Activated CD8-positive, alpha-beta T cell treated with anti-CD3 and anti-CD28 coated beads, Interleukin-2, amount 10 ng/mL, durations not matched to agents 7 days and 5 days (primary cell): ENCODE measurements around the gene EFEMP2. TPM values are rescaled to one million over a fixed set of nuclear protein-coding genes. Genes with fewer than 3 reads are reported as not detected.

Source experiments
- ATAC-seq: fragments of 150-1000 bp; cut with Tn5 transposase; one replicate; pipeline ENCODE4 v1.10.0; 2021; ENCODE audit warnings: moderate library complexity
- CTCF ChIA-PET: fragments of 350-600 bp; sonication (Branson Sonifier 250); formaldehyde crosslinking; loops from one replicate; lab custom pipeline; 2021; ENCODE audit warnings: antibody characterized with exemption; lab: Charles Lee
- POLR2A ChIA-PET: fragments of 350-600 bp; sonication (Branson Sonifier 250); formaldehyde crosslinking; loops from one replicate; lab custom pipeline; 2021; ENCODE audit warnings: antibody characterized with exemption; lab: Charles Lee
- DNase-seq: peaks from one replicate; pipeline ENCODE4 v3.0.0-alpha.2; 2020
- H3K27ac Mint-ChIP-seq: one replicate; pipeline ENCODE4 v1.8.0; 2021; ENCODE audit warnings: mild to moderate bottlenecking, mixed read lengths
- H3K27me3 Mint-ChIP-seq: one replicate; pipeline ENCODE4 v1.8.0; 2021; ENCODE audit warnings: low read depth, mixed read lengths
- H3K36me3 Mint-ChIP-seq: one replicate; pipeline ENCODE4 v1.8.0; 2021; ENCODE audit warnings: low read depth, mixed read lengths
- H3K4me1 Mint-ChIP-seq: one replicate; pipeline ENCODE4 v1.8.0; 2021; ENCODE audit warnings: low read depth, mixed read lengths
- H3K4me3 Mint-ChIP-seq: one replicate; pipeline ENCODE4 v1.8.0; 2021; ENCODE audit warnings: mild to moderate bottlenecking, mixed read lengths
- H3K9me3 Mint-ChIP-seq: one replicate; pipeline ENCODE4 v1.8.0; 2022; ENCODE audit warnings: mixed read lengths; ENCODE audit not compliant: insufficient read depth
- total RNA-seq, 2 experiments: library from RNA; stranded (reverse); gene quantifications; one replicate each; pipeline ENCODE4 v1.2.3, GENCODE V29; 2021

EFEMP2 gene
- total RNA-seq, 2 experiments from 2014 or later = 4.8 to 5.0 TPM

- Mint-ChIP-seq H3K9me3 (no peaks in the 10 kb centered on the region), H3K27me3 (no peaks in the 10 kb centered on the region), H3K27ac (peak overlapping the region; percentile 77), H3K4me1 (peaks cover 85% of the 10 kb centered on the region), H3K4me3 (peak overlapping the region; percentile 42), H3K36me3 (peaks cover 56% of the 10 kb centered on the region)
- DNase-seq (peak; percentile 88), ATAC-seq (peak; percentile 50)
- POLR2A ChIA-PET = interaction anchor here (0.7 to 19.3 kb wide), 11 partner anchors 9 to 173 kb away, joined by 3 to 305 read pairs (median 6); partner anchors contain the start of genes BANF1, CFL1, EIF1AD and KAT5
- CTCF ChIA-PET = interaction anchor here (0.6 to 19.5 kb wide), 49 partner anchors 9 to 383 kb away, joined by 3 to 584 read pairs (median 6); partner anchors contain the start of genes AP5B1, C11orf68, CFL1 and EFEMP2
Measured at GRCh38 chr11:65884716-65885092, 12.1 kb upstream of the EFEMP2 start.

GRCh38 chr11:65883786-65884715 lies 11.5 kb upstream of the EFEMP2 start:
- H3K9me3 Mint-ChIP-seq = no peaks in the 10 kb centered on the region
- ChIA-PET CTCF (interaction anchor here (0.6 to 19.5 kb wide), 47 partner anchors 8 to 384 kb away, joined by 3 to 584 read pairs (median 7); partner anchors contain the start of genes AP5B1, C11orf68, CFL1 and EFEMP2), POLR2A (interaction anchor here (0.7 to 19.3 kb wide), 9 partner anchors 10 to 172 kb away, joined by 3 to 305 read pairs (median 6); partner anchors contain the start of genes BANF1, CFL1, EIF1AD and KAT5)
- DNase-seq = no peak
- H3K4me3 Mint-ChIP-seq = peak overlapping the region; percentile 42
- H3K27me3 Mint-ChIP-seq = no peaks in the 10 kb centered on the region
- H3K27ac Mint-ChIP-seq = peak overlapping the region; percentile 77
- peaks cover 59% of the 10 kb centered on the region for H3K36me3 Mint-ChIP-seq
- ATAC-seq = no peak
- H3K4me1 Mint-ChIP-seq = peaks cover 85% of the 10 kb centered on the region

- peak overlapping the region; percentile 18 for H3K4me3 Mint-ChIP-seq
- CTCF ChIA-PET = interaction anchor here (1.4 to 19.5 kb wide), 17 partner anchors 11 to 245 kb away, joined by 4 to 584 read pairs (median 15); partner anchors contain the start of genes AP5B1, CFL1, EFEMP2 and FOSL1
- H3K27ac Mint-ChIP-seq = peak overlapping the region; percentile 93
Measured at GRCh38 chr11:65883058-65883761, 10.6 kb upstream of the EFEMP2 start.

GRCh38 chr11:65882120-65883057 lies 9.8 kb upstream of the EFEMP2 start:
- H3K9me3 Mint-ChIP-seq = no peaks in the 10 kb centered on the region
- peak overlapping the region; percentile 93 for H3K27ac Mint-ChIP-seq

More at GRCh38 chr11:65883058-65883761, 10.6 kb upstream of the EFEMP2 start:
- Mint-ChIP-seq H3K36me3 (peaks cover 58% of the 10 kb centered on the region), H3K4me1 (peaks cover 87% of the 10 kb centered on the region), H3K9me3 (no peaks in the 10 kb centered on the region), H3K27me3 (no peaks in the 10 kb centered on the region)
- ATAC-seq (no peak), DNase-seq (no peak)
- POLR2A ChIA-PET = interaction anchor here (1.5 to 19.3 kb wide), 2 partner anchors 29 to 105 kb away, joined by 6 to 305 read pairs; partner anchors contain the start of genes CFL1 and MUS81

DNA sequence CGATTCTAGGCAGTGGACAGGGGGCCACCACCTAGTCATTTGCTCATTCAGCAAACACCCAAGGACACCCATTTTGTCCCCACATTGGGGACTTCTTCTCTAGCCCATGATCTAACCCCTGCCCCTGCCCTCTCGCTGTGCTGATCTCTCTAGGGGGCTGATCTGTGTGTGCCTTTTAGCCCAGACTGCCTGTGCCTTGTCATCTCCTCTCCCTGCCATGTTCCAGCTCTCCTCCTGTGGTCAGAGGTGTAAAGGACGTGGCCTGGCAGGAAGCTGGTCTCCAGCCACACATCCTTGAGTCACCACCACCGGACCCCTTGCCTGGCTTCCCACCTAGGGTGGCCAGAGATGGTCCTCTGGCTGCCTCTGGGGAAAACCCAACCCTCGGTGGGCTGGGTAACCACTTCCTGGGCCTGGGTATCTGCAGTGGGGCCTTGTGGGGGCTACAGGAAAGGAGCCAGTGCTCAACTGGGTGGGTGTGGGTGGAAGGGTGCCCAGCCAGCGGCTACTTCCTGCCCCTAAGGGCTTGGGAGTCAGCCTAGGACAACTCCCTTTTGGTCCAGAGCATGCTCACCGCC lies 8.3 kb upstream of the EFEMP2 start:
- Mint-ChIP-seq H3K4me1 (peaks cover 92% of the 10 kb centered on the region), H3K4me3 (peak overlapping the region; percentile 93), H3K9me3 (no peaks in the 10 kb centered on the region), H3K36me3 (peaks cover 48% of the 10 kb centered on the region), H3K27ac (peak overlapping the region; percentile 93), H3K27me3 (no peaks in the 10 kb centered on the region)
- no peak for DNase-seq
- ChIA-PET POLR2A (interaction anchor here (0.6 to 19.3 kb wide), 7 partner anchors 9 to 170 kb away, joined by 3 to 305 read pairs (median 3); partner anchors contain the start of genes CCDC85B, CFL1, FIBP and MUS81), CTCF (interaction anchor here (0.5 to 19.5 kb wide), 7 partner anchors 9 to 172 kb away, joined by 3 to 584 read pairs (median 7); partner anchors contain the start of genes CCDC85B, CFL1, EFEMP2 and FIBP)
- peak; percentile 6 for ATAC-seq

More at GRCh38 chr11:65882120-65883057, 9.8 kb upstream of the EFEMP2 start:
- peaks cover 57% of the 10 kb centered on the region for H3K36me3 Mint-ChIP-seq
- peak overlapping the region; percentile 93 for H3K4me3 Mint-ChIP-seq
- no peak for DNase-seq
- peaks cover 92% of the 10 kb centered on the region for H3K4me1 Mint-ChIP-seq
- CTCF ChIA-PET = interaction anchor here (0.8 to 19.5 kb wide), 6 partner anchors 7 to 123 kb away, joined by 3 to 584 read pairs (median 7); partner anchors contain the start of genes CCDC85B, CFL1, EFEMP2 and FIBP
- no peak for ATAC-seq
- no peaks in the 10 kb centered on the region for H3K27me3 Mint-ChIP-seq
- POLR2A ChIA-PET = interaction anchor here (2.9 to 19.3 kb wide), 2 partner anchors 11 to 28 kb away, joined by 20 to 305 read pairs; partner anchors contain the start of genes CFL1 and MUS81

DNA sequence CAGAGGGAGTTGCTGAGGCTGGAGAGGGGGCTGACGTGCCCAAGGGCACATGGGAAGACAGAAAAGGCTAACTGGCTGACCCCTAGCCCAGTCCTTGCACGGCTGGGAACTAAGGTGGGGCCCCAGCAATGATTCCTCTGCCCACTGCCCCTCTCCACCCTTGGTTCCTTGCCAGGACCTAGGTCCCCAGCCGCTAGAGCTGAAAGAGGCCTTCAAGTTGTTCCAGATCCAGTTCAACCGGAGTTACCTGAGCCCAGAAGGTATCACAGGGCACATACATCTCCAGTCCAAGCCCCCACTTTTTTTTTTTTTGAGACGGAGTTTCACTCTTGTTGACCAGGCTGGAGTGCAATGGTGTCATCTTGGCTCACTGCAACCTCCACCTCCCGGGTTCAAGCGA lies 7.4 kb upstream of the EFEMP2 start:
- ATAC-seq (no peak), DNase-seq (no peak)
- H3K4me1 Mint-ChIP-seq = peaks cover 84% of the 10 kb centered on the region
- CTCF ChIA-PET = interaction anchor here (0.6 to 19.5 kb wide), 3 partner anchors 10 to 1676 kb away, joined by 3 to 584 read pairs (median 44); partner anchors contain the start of genes CCDC85B, CFL1, EFEMP2 and FIBP
- peak overlapping the region; percentile 93 for H3K4me3 Mint-ChIP-seq
- H3K9me3 Mint-ChIP-seq = no peaks in the 10 kb centered on the region
- peaks cover 42% of the 10 kb centered on the region for H3K36me3 Mint-ChIP-seq
- POLR2A ChIA-PET = interaction anchor here (1.2 to 19.3 kb wide), 5 partner anchors 9 to 26 kb away, joined by 3 to 305 read pairs (median 20); partner anchors contain the start of genes CCDC85B, CFL1, FIBP and MUS81
- H3K27ac Mint-ChIP-seq = peak overlapping the region; percentile 93
- no peaks in the 10 kb centered on the region for H3K27me3 Mint-ChIP-seq

- POLR2A ChIA-PET = interaction anchor here (1.2 to 19.3 kb wide), 5 partner anchors 9 to 25 kb away, joined by 3 to 305 read pairs (median 20); partner anchors contain the start of genes CCDC85B, CFL1, FIBP and MUS81
- Mint-ChIP-seq H3K4me1 (peaks cover 80% of the 10 kb centered on the region), H3K4me3 (peak within 1 kb of the TSS; percentile 93), H3K36me3 (peaks cover 38% of the 10 kb centered on the region), H3K27me3 (no peaks in the 10 kb centered on the region), H3K27ac (peak within 1 kb of the TSS; percentile 93), H3K9me3 (no peaks in the 10 kb centered on the region)
- CTCF ChIA-PET = interaction anchor here (1.4 to 19.5 kb wide), 3 partner anchors 10 to 52 kb away, joined by 4 to 584 read pairs (median 44); partner anchors contain the start of genes CCDC85B, CFL1, EFEMP2 and FIBP
- DNase-seq (peak; percentile 79), ATAC-seq (peak; percentile 80)
Measured at GRCh38 chr11:65879617-65880016, 7.0 kb upstream of the EFEMP2 start, which contains the start of gene CTSW. TSS of gene CTSW (plus strand) at chr11:65879837. CDS start at chr11:65879855, 18 bp downstream.

- peaks cover 67% of the 10 kb centered on the region for H3K4me1 Mint-ChIP-seq
Measured at GRCh38 chr11:65873318-65874156, 937 bp upstream of the EFEMP2 start.

More at GRCh38 chr11:65873318-65874156, 937 bp upstream of the EFEMP2 start:
- Mint-ChIP-seq H3K4me3 (peak overlapping the region; percentile 83), H3K27me3 (peaks cover 5% of the 10 kb centered on the region), H3K9me3 (no peaks in the 10 kb centered on the region), H3K36me3 (no peaks in the 10 kb centered on the region), H3K27ac (peak overlapping the region; percentile 83)
- POLR2A ChIA-PET = interaction anchor here (0.8 to 6.6 kb wide), 7 partner anchors 11 to 30 kb away, joined by 3 to 143 read pairs (median 5); partner anchors contain the start of genes CCDC85B, CFL1, FIBP and MUS81
- peak; percentile 96 for DNase-seq
- peak; percentile 88 for ATAC-seq
- CTCF ChIA-PET = interaction anchor here (1.2 to 18.4 kb wide), 3 partner anchors 12 to 162 kb away, joined by 4 to 584 read pairs (median 25); partner anchors contain the start of genes CCDC85B, CTSW, FIBP and KAT5
